Lower leg skin (tissue), 4 donors: Measurements from ENCODE around the gene ANKH. TPM values are rescaled to one million over a fixed set of nuclear protein-coding genes. Genes with fewer than 3 reads are reported as not detected.

Experiments used
- DNase-seq, 2 donors: peaks; one replicate each; pipeline ENCODE4 v3.0.0-alpha.2; 2019; ENCODE audit warnings: low spot score in 2 of 2
- H3K4me3 ChIP-seq: fragments of 200-600 bp; sonication (generic); 2 replicates; pipeline ENCODE4 v1.5.1; 2017; ENCODE audit warnings: mild to moderate bottlenecking, low read depth; ENCODE audit not compliant: poor library complexity, severe bottlenecking
- POLR2A ChIP-seq, 2 donors: fragments of 450-650 bp; IDR thresholded peaks; one replicate each; pipeline ENCODE4 v1.6.1; 2016 to 2017; ENCODE audit warnings: antibody characterized with exemption in 2 of 2, mild to moderate bottlenecking in 1 of 2, moderate library complexity in 1 of 2
- WGBS, 2 donors: methylation state at CpG; one replicate each; pipeline ENCODE4 v1.1.5; 2018; 5-methylcytosine and 5-hydroxymethylcytosine counted together
- intact Hi-C: fragments of 100-400 bp; cut with DNase I; formaldehyde crosslinking; loops from one replicate; pipeline ENCODE4 v1.15.0; 2023; ENCODE audit warnings: low total_unique reads
- total RNA-seq, 4 donors: library from RNA; depleted of rRNA; stranded (reverse); fragments of >200 nt; gene quantifications; one replicate each; pipeline ENCODE4 v1.1.0, GENCODE V29; 2016
- TF ChIP-seq, protein P1 (sequence below), 3 donors: fragments of 450-650 bp; IDR thresholded peaks; one replicate each; pipeline ENCODE4 v1.5.1; 2016; ENCODE audit warnings: antibody characterized with exemption in 3 of 3, mild to moderate bottlenecking in 3 of 3, moderate library complexity in 2 of 3

ANKH gene
- total RNA-seq, 4 donors from 2014 or later, result 44.0 to 84.8 (median 67.9) TPM

DNA sequence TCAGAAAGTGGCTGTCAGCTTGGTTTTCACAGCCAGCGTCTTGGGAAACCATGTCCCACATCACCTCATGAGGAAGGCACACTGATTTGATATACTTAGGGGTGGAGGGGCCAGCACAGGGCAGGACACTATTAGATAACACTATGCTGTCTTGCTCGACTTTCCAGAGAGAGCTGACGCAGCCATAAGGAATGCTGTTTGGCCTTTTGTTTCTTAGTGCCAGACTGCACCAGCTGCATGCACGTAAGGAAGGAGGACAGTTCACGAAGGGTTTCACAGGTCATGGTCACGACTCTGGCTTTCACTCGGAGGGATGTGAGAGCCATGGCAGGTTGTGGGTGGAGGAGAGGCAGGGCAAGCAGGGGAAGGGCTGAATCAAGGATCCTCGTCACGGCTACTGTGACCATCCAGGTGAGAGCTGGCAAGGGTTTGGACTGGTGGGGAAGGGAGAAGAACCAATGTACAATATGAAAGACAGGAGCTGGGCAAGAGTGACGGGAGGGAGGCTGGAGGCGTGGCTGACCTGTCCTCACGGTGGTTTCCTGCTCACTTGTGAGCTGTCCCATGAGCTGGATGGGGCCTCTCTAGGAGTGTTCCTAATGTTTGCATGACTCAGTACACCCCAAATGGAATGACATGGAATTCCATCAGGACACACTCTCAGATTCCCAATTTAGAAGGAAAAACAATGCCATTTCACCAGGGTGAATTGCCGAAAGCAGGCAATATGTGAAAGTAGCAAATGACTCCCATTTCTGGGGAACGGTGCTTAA lies 145.3 kb downstream of the ANKH start:
- intact Hi-C loops, result loop anchor here (5.0 kb wide), 1 partner anchor 286 kb away; no protein-coding TSS in a partner anchor
- DNase-seq, result no peak
- WGBS, 2 donors, result 79 to 91% methylated on average over 14 of the region's 14 CpGs
- TF ChIP-seq, protein P1, sequence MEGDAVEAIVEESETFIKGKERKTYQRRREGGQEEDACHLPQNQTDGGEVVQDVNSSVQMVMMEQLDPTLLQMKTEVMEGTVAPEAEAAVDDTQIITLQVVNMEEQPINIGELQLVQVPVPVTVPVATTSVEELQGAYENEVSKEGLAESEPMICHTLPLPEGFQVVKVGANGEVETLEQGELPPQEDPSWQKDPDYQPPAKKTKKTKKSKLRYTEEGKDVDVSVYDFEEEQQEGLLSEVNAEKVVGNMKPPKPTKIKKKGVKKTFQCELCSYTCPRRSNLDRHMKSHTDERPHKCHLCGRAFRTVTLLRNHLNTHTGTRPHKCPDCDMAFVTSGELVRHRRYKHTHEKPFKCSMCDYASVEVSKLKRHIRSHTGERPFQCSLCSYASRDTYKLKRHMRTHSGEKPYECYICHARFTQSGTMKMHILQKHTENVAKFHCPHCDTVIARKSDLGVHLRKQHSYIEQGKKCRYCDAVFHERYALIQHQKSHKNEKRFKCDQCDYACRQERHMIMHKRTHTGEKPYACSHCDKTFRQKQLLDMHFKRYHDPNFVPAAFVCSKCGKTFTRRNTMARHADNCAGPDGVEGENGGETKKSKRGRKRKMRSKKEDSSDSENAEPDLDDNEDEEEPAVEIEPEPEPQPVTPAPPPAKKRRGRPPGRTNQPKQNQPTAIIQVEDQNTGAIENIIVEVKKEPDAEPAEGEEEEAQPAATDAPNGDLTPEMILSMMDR (IDR thresholded peaks at IDR 0.05), result no peak
- TF ChIP-seq POLR2A (IDR thresholded peaks at IDR 0.05), result no peak
- no peak overlapping the region for H3K4me3 ChIP-seq

DNA sequence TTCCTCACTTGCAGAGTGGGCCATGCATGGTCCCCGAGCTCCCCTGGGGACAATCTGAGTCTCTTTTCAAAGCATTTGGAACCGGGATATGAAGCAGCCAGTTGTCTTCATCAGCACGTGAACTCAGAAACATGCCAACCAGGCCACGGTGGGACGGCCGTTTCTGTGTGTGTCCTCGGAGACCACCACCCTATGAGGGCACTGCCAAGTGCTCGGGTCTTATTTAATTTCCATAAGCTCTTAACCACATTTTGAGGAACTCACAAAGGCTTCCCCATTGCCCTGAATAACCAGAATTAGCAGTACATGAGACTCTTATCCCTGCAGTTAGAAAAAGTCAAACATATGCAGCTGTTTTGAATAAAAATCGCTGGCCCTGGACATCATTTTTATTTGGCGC lies 146.9 kb downstream of the ANKH start:
- 82 to 87% methylated on average over 10 of the region's 10 CpGs for WGBS, 2 donors
- DNase-seq, result no peak
- intact Hi-C loops, result loop anchor here (5.0 kb wide), 1 partner anchor 288 kb away; no protein-coding TSS in a partner anchor
- no peak for TF ChIP-seq POLR2A (IDR thresholded peaks at IDR 0.05)
- TF ChIP-seq, protein P1 (IDR thresholded peaks at IDR 0.05), result no peak
- no peak overlapping the region for H3K4me3 ChIP-seq

DNA sequence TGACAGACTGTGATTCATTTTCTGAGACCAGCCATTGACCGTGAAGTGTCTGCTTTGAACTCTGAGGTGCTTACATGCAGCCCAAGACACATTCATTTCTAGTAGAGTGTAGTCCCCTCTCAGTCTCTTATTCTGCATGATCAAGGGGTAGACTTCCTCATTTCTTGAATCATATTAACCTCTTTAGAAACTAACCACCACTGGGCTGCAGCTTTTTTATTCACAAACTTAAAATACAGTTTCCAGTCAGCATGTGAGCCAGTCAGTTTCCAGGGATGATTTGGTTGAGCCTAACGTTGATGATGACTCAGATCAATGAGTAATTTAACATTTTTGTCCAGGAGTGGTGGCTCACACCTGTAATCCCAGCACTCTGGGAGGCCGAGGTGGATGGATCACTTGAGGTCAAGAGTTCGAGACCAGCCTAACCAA lies 147.9 kb downstream of the ANKH start:
- TF ChIP-seq POLR2A (IDR thresholded peaks at IDR 0.05), result no peak
- intact Hi-C loops, result no loop called here
- 74 to 78% methylated on average over 4 of the region's 4 CpGs for WGBS, 2 donors
- H3K4me3 ChIP-seq, result no peak overlapping the region
- DNase-seq, result no peak

DNA sequence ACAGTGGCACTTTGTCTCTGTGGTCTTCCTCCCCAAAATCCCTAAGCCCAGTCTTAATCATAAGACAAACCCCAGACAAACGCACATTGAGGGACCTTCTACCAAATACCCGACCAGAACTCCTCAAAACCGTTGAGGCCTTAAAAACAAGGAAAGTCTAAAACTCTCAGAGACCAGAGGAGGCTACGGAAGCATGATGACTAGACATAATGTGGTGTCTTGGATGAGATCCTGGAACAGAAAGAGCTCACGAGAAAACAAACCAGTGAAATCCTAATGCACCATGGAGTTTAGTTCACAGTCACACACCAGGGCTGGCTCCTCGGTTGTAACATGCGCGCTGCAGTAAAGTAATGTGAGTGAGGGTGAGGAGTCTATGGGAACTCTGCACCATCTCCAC lies 148.7 kb downstream of the ANKH start:
- H3K4me3 ChIP-seq, result no peak overlapping the region
- 89 to 96% methylated on average over 8 of the region's 8 CpGs for WGBS, 2 donors
- intact Hi-C loops, result no loop called here
- DNase-seq, result no peak
- TF ChIP-seq POLR2A (IDR thresholded peaks at IDR 0.05), result no peak
- TF ChIP-seq, protein P1 (IDR thresholded peaks at IDR 0.05), result no peak

DNA sequence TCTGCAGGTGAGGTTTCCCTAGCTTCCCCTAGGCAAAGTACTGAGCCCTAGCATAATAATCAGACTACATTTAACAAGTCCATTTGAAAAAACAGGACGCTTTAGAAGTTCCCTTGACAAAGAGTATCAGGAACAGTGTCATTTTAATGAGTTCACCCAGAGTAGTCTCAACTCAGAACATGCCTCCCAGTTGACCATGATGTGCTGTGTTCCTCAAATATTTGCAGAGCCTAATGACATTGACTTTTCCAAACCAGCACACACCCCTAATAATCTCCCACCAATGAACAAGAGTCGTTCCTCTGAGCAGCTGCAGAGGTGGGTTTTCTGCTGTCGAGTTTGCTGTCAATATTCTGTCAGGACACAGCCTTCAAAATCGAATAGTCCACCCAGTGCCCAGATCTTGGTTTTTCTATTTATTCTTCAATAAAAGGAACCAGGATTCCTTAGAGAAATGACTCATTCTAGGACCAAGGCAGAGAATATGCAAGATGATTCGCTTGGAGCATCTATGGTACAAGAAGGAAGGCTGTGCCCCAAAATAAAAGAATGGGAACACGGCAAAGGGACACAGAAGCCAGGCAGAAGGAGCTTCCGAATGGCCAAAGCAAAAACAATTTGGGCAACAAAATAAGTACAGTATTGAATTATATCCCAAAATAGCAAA lies 149.5 kb downstream of the ANKH start:
- WGBS, 2 donors, result 88 to 89% methylated on average over 7 of the region's 7 CpGs
- DNase-seq, result no peak
- no peak overlapping the region for H3K4me3 ChIP-seq
- no peak for TF ChIP-seq POLR2A (IDR thresholded peaks at IDR 0.05)
- TF ChIP-seq, protein P1 (IDR thresholded peaks at IDR 0.05), result no peak
- intact Hi-C loops, result no loop called here

DNA sequence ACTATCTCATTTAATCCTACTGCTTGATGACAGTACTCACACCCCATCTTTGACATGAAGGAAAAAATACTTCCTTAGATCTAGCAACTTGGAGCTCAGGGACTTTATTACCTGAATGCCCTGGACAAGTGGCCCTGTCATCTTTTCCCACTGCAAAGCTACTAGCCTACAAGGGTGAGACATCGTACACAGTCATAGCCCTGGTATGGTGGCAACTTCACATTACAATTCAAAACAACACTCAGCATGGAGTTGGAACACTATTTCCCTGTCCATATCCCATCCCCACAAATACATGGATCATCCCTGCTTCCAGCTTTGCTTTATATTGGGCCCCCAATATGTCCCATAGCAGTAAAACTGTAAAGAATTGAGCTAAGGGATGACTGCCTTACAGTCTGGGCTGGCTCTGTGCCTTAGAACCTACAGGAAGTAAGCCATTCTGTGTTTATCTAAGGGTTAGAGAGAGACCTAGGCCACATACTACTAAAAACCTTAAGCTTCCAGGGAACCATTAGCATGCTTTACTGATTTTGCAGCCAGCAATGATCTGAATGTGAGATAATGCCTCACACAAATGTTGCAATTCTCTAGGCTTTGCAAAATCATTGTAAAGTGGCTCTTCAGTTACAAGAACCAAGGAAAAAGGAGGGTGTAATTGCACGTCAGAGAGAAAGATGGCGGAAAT lies 151.2 kb downstream of the ANKH start:
- no peak for DNase-seq
- 84 to 86% methylated on average over 3 of the region's 3 CpGs for WGBS, 2 donors
- TF ChIP-seq, protein P1 (IDR thresholded peaks at IDR 0.05), result no peak
- no peak for TF ChIP-seq POLR2A (IDR thresholded peaks at IDR 0.05)
- intact Hi-C loops, result no loop called here
- no peak overlapping the region for H3K4me3 ChIP-seq
